HepG2 (cell line): ENCODE data around the gene UBE2G2. TPM values are rescaled to one million over a fixed set of nuclear protein-coding genes. Genes with fewer than 3 reads are reported as not detected.
A peak's percentile ranks its signal among the peaks of the same experiment; 100 is the strongest.

Source experiments
- AGO1 ChIP-seq: fragments of 200-400 bp; formaldehyde crosslinking; IDR thresholded peaks from 2 replicates; pipeline ENCODE4 v1.6.1; 2017; ENCODE audit warnings: mild to moderate bottlenecking, low read depth, low read length, moderate library complexity; ENCODE audit not compliant: poor library complexity, severe bottlenecking
- EED ChIP-seq: sonication (generic); formaldehyde crosslinking; IDR thresholded peaks from 2 replicates; pipeline ENCODE4 v1.5.0; 2020; ENCODE audit warnings: mild to moderate bottlenecking, missing genetic modification reagents
- ELF3 ChIP-seq: IDR thresholded peaks from 2 replicates; pipeline ENCODE4 v1.6.1; 2016; ENCODE audit warnings: missing genetic modification reagents, missing compliant biosample characterization
- FOXO1 ChIP-seq: sonication (generic); formaldehyde crosslinking; IDR thresholded peaks from 2 replicates; pipeline ENCODE4 v1.4.0; 2020; ENCODE audit warnings: missing genetic modification reagents
- MTA1 ChIP-seq: sonication (generic); formaldehyde crosslinking; IDR thresholded peaks from 2 replicates; pipeline ENCODE4 v1.4.0; 2020; ENCODE audit warnings: missing genetic modification reagents, mild to moderate bottlenecking, borderline replicate concordance
- PTBP1 ChIP-seq: fragments of 200-400 bp; formaldehyde crosslinking; IDR thresholded peaks from 2 replicates; pipeline ENCODE4 v1.6.1; 2018; ENCODE audit warnings: low read length, low read depth; ENCODE audit not compliant: poor library complexity, severe bottlenecking
- YEATS2 ChIP-seq: sonication (generic); formaldehyde crosslinking; IDR thresholded peaks from 2 replicates; pipeline ENCODE4 v1.4.0; 2020; ENCODE audit warnings: missing genetic modification reagents, borderline replicate concordance
- ZFP1 ChIP-seq: IDR thresholded peaks from 2 replicates; pipeline ENCODE4 v1.6.1; 2016
- ZFY ChIP-seq: sonication (generic); formaldehyde crosslinking; IDR thresholded peaks from 2 replicates; pipeline ENCODE4 v1.4.0; 2020; ENCODE audit warnings: missing genetic modification reagents
- ZNF430 ChIP-seq: sonication (generic); formaldehyde crosslinking; IDR thresholded peaks from 2 replicates; pipeline ENCODE4 v1.9.0; 2021; ENCODE audit warnings: mild to moderate bottlenecking, missing genetic modification reagents
- ZNF709 ChIP-seq: sonication (generic); formaldehyde crosslinking; IDR thresholded peaks from 2 replicates; pipeline ENCODE4 v1.5.0; 2020; ENCODE audit warnings: mild to moderate bottlenecking, missing genetic modification reagents
- polyA plus RNA-seq, 8 experiments: library from polyadenylated mRNA; depleted of rRNA in 3 of 8; stranded (reverse) in 7 of 8; unstranded in 1 of 8; fragments of >200 nt; fragmentation: Illumina TruSeq in 4 of 8; extraction: Trizol in 4 of 8; gene quantifications; 2 replicates each; pipeline versions ENCODE4 v1.2.1 to v1.2.3, GENCODE V29; 2011 to 2016; ENCODE audit warnings: low read depth in 4 of 8, missing spikeins in 1 of 8, mixed read lengths in 1 of 8; ENCODE audit not compliant: insufficient read depth in 1 of 8
- total RNA-seq, 5 experiments: library from RNA; depleted of rRNA; stranded (reverse); fragments of >200 nt; fragmentation: Illumina TruSeq; extraction: Trizol; gene quantifications; 2 replicates each; pipeline ENCODE4 v1.2.3, GENCODE V29; 2016; ENCODE audit warnings: low read depth in 1 of 5
- TF ChIP-seq, protein P1 (sequence below), 2 experiments: fragments of 450-650 bp in 1 of 2; sonication (generic) in 1 of 2; formaldehyde crosslinking in 1 of 2; IDR thresholded peaks; 2 replicates each; pipeline versions ENCODE4 v1.6.1 to v1.8.0; 2016 to 2022; ENCODE audit warnings: antibody characterized with exemption in 1 of 2, mild to moderate bottlenecking in 1 of 2, missing genetic modification reagents in 1 of 2
- TF ChIP-seq, protein P2 (sequence below): sonication (generic); IDR thresholded peaks from 2 replicates; pipeline ENCODE4 v1.6.1; 2016; ENCODE audit warnings: low read depth, borderline replicate concordance
- TF ChIP-seq, protein P3 (sequence below): sonication (generic); formaldehyde crosslinking; IDR thresholded peaks from 2 replicates; pipeline ENCODE4 v1.5.0; 2020; ENCODE audit warnings: mild to moderate bottlenecking, missing genetic modification reagents
- TF ChIP-seq, protein P4 (sequence below): sonication (generic); formaldehyde crosslinking; IDR thresholded peaks from 2 replicates; pipeline ENCODE4 v1.5.1; 2020; ENCODE audit warnings: mild to moderate bottlenecking, missing genetic modification reagents

The UBE2G2 gene
- total and polyA plus RNA-seq, 2 of the 13 experiments (the other 11 are each of a cell fraction or from before 2014, with no cell fraction given), result 55.4 to 92.0 TPM

DNA sequence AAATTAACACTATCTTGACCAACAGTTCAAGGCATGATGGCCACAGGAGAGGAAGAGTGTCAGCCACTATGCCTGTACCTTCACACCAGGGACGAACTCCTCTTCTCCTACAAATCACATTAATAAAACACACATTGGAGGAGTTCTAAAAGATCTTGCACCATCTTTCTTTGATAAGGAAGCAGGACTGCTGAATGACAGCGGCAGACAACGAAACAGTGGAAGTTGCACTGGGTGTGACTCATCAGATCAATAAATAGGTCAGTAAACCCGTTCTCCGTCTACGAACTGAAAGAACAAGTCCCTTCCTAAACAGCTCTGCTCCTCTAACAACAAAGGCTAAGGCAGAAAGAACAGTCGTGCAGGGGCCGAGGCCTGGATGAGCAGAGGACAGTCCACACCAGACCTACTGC lies 23.1 kb downstream of the UBE2G2 start (continued):
- no peak for TF ChIP-seq YEATS2 (CRISPR knock-in tag)
- no peak; the same call in 1 of the 2 replicates for TF ChIP-seq MTA1 (CRISPR knock-in tag)
- peak; percentile 84 for TF ChIP-seq ELF3 (CRISPR knock-in tag)
- TF ChIP-seq FOXO1 (CRISPR knock-in tag), result peak; percentile 46; the same call in 1 of the 2 replicates
- TF ChIP-seq EED (CRISPR knock-in tag), result no peak
- TF ChIP-seq, protein P1, sequence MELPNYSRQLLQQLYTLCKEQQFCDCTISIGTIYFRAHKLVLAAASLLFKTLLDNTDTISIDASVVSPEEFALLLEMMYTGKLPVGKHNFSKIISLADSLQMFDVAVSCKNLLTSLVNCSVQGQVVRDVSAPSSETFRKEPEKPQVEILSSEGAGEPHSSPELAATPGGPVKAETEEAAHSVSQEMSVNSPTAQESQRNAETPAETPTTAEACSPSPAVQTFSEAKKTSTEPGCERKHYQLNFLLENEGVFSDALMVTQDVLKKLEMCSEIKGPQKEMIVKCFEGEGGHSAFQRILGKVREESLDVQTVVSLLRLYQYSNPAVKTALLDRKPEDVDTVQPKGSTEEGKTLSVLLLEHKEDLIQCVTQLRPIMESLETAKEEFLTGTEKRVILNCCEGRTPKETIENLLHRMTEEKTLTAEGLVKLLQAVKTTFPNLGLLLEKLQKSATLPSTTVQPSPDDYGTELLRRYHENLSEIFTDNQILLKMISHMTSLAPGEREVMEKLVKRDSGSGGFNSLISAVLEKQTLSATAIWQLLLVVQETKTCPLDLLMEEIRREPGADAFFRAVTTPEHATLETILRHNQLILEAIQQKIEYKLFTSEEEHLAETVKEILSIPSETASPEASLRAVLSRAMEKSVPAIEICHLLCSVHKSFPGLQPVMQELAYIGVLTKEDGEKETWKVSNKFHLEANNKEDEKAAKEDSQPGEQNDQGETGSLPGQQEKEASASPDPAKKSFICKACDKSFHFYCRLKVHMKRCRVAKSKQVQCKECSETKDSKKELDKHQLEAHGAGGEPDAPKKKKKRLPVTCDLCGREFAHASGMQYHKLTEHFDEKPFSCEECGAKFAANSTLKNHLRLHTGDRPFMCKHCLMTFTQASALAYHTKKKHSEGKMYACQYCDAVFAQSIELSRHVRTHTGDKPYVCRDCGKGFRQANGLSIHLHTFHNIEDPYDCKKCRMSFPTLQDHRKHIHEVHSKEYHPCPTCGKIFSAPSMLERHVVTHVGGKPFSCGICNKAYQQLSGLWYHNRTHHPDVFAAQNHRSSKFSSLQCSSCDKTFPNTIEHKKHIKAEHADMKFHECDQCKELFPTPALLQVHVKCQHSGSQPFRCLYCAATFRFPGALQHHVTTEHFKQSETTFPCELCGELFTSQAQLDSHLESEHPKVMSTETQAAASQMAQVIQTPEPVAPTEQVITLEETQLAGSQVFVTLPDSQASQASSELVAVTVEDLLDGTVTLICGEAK (IDR thresholded peaks at IDR 0.05), result no peak
- TF ChIP-seq, protein P1 (CRISPR knock-in tag; IDR thresholded peaks at IDR 0.05), result no peak
- no peak for TF ChIP-seq ZNF709 (CRISPR knock-in tag)
- TF ChIP-seq, protein P2, sequence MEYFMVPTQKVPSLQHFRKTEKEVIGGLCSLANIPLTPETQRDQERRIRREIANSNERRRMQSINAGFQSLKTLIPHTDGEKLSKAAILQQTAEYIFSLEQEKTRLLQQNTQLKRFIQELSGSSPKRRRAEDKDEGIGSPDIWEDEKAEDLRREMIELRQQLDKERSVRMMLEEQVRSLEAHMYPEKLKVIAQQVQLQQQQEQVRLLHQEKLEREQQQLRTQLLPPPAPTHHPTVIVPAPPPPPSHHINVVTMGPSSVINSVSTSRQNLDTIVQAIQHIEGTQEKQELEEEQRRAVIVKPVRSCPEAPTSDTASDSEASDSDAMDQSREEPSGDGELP, result no peak
- TF ChIP-seq ZNF430 (CRISPR knock-in tag), result no peak
- TF ChIP-seq ZFP1, result no peak
- TF ChIP-seq ZFY (CRISPR knock-in tag), result no peak
- TF ChIP-seq AGO1, result no peak
- TF ChIP-seq PTBP1, result no peak
- TF ChIP-seq, protein P3, sequence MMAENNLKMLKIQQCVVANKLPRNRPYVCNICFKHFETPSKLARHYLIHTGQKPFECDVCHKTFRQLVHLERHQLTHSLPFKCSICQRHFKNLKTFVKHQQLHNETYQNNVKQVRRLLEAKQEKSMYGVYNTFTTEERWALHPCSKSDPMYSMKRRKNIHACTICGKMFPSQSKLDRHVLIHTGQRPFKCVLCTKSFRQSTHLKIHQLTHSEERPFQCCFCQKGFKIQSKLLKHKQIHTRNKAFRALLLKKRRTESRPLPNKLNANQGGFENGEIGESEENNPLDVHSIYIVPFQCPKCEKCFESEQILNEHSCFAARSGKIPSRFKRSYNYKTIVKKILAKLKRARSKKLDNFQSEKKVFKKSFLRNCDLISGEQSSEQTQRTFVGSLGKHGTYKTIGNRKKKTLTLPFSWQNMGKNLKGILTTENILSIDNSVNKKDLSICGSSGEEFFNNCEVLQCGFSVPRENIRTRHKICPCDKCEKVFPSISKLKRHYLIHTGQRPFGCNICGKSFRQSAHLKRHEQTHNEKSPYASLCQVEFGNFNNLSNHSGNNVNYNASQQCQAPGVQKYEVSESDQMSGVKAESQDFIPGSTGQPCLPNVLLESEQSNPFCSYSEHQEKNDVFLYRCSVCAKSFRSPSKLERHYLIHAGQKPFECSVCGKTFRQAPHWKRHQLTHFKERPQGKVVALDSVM (CRISPR knock-in tag), result no peak
- TF ChIP-seq, protein P4, sequence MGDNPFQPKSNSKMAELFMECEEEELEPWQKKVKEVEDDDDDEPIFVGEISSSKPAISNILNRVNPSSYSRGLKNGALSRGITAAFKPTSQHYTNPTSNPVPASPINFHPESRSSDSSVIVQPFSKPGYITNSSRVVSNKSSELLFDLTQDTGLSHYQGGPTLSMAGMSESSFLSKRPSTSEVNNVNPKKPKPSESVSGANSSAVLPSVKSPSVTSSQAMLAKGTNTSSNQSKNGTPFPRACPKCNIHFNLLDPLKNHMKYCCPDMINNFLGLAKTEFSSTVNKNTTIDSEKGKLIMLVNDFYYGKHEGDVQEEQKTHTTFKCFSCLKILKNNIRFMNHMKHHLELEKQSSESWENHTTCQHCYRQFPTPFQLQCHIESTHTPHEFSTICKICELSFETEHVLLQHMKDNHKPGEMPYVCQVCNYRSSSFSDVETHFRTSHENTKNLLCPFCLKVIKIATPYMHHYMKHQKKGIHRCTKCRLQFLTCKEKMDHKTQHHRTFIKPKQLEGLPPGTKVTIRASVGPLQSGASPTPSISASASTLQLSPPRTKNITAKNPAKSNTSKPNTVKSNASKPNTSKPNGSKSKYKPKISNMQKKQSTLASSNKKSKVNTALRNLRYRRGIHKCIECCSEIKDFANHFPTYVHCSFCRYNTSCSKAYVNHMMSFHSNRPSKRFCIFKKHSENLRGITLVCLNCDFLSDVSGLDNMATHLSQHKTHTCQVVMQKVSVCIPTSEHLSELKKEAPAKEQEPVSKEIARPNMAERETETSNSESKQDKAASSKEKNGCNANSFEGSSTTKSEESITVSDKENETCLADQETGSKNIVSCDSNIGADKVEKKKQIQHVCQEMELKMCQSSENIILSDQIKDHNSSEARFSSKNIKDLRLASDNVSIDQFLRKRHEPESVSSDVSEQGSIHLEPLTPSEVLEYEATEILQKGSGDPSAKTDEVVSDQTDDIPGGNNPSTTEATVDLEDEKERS (CRISPR knock-in tag), result 0 out of 2 replicates have a peak, but pooled peaks have one; percentile 34
